AML-193 (cell line): Measurements from ENCODE around the gene HHAT.

Experiments used
- DNase-seq, 2 experiments: peaks; one replicate each; lab custom pipeline; 2025; lab: John Stamatoyannopoulos, UW

HHAT gene

DNA sequence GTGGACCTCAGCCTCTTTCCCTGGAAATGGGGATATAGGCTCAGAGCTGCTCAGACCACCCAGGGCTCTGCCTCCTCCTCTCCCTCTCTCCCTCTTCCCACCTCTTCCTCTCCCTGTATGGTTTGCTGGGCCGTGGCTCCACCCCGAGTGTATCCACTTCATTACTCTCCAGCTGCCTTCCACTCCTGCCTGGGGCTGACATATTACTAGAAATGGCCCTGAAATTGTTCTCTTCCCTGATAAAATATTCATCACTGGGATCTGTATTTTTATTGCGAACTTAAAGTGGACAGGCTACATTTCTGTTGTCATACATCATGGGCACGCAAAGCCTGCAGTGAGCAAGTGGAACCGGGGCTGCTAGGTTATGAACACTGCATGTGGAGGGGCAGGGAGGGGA lies 225.0 kb downstream of the HHAT start:
- no peak for DNase-seq

- DNase-seq: no peak
Measured at GRCh38 chr1:210554382-210554781, 225.7 kb downstream of the HHAT start.

GRCh38 chr1:210556475-210556874 lies 227.8 kb downstream of the HHAT start:
- DNase-seq: no peak

DNA sequence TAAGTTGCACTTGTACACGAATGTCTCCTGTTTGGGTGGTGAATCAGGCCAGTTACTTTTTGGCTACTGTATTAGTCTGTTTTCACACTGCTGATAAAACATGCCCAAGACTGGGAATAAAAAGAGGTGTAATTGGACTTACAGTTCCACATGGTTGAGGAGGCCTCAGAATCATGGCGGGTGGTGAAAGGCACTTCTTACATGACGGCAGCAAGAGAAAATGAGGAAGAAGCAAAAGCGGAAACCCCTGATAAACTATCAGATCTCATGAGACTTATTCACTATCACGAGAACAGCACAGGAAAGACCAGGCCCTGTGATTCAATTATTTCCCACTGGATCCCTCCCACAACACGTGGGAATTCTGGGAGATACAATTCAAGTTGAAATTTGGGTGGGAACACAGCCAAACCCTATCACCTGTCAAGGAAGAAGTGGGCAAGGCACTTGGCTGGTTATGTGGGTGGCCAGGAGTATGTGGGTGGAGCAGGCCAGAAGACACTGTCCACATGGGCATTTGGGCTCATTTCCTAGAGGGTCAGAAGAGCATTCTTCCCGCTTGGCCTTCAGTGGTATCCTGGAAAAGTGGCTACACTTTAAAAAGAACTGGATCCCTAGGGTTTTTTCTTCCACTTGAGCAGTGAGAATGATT lies 228.8 kb downstream of the HHAT start:
- DNase-seq: no peak

GRCh38 chr1:210558302-210558701 lies 229.6 kb downstream of the HHAT start:
- DNase-seq: no peak

DNA sequence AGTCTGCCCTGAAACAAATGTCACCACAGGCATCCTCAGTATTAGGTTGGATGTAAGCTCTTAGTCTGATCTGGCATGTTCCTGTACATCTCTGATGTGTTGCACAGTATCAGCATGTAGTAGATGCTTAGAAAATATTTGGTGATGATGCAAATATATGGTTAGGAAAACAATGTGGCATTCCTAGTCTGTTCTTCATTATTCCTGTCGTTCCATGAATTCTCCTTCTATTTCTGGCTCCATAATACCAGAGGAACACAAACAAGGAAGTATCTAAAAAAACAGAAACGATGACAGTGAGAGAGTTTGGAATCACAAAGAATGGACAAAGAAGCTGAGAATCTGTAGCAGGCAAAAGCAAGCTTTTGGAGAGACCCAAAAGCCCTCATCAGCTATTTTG lies 236.6 kb downstream of the HHAT start:
- DNase-seq: no peak

GRCh38 chr1:210568631-210569030 lies 239.9 kb downstream of the HHAT start:
- no peak for DNase-seq

GRCh38 chr1:210570116-210570515 lies 241.4 kb downstream of the HHAT start:
- no peak for DNase-seq

DNA sequence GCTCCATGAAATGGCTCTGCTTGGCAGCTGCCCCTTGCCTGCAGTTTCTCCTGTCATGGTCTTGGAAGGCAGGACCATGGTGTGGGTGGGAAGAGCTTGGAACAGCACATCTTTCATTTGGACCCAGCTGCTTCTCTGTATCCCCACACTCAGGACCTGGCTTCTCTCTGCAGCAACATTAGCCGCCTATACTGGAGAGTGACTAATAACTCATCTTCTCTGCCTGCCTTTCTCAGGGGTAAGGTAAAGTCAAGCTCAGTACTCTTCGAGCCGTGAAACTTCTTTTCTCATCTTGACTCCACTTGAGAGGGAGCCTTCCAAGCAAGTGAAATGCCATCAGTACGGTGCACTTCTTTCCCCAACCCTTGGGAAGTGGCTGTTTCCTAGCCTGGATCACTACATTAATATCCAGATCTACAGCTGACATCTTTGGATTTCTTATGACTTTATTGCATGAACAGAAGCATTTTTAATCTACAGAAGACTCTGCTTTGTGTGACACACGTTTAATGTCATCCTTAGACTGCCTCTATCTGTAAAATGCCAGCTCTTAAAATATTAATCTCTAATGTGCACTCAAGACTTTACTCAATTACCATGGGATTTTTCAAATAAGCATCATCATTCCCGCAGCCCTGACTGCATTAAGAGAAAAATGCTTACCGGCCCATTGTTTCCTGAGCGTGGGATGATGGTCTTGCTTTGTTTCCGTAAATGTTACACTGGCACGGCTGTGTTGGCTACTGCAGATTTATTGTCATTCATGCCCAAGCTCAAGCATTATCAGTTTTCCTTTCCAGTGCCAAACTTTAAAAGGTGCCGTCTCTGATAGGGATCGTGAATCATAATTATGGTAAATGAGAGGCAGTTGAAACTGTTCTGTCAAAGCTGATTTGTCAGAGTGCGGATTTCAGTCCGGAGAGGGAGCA lies 242.9 kb downstream of the HHAT start:
- DNase-seq: no peak

DNA sequence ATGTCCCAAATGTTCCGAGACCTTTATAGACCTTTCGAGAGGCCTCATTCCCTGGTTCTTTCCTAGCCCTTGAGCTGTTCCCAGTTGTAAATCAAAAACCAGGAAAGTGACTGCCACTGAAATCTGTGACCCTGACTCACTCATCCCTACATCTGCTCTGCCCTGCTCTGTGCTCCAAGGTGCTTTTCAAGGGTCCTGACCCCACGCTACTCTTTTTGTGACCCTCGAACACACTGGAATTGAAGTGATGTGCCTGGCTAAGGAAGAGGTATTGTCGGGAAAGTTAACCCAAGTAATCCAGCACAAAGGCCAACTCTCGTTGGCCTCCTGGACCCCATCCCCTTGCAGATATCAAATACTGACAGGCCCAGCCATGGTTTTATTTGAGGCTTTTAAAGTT lies 244.4 kb downstream of the HHAT start:
- no peak for DNase-seq

- no peak for DNase-seq
Measured at GRCh38 chr1:210582205-210582970, 253.7 kb downstream of the HHAT start.

DNA sequence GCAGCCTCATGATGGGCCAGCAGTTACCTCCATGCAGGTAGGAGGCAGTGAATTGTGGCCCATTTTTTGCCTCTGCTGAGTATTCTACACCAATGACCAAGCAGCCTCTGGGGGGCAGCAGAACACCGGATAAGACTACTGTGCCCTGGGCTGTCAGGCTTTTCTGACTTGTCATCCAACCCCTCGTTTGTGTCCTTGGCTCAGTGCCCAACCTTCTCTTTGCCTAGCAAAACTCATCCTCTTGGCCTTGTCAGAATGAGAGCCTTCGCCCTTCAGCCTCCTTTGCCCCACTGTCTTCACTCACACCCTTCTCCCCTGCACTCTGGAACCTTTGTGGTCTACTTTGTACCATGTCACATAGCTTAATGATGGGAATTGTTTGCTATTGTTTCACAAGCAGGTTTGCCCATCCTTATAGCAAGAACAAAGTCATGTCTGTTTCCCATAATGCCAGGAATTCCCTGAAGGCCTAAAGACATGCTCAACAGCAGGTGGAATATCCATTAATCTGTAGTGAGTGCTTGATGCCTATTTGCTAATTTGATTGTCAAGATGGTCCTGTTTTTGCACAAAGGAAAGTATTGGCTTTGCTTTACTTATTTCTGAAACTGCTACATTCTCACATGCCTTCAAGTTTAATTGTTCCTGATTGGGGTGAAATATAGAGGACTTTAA lies 255.9 kb downstream of the HHAT start:
- DNase-seq: peak; percentile 41 to 51

DNA sequence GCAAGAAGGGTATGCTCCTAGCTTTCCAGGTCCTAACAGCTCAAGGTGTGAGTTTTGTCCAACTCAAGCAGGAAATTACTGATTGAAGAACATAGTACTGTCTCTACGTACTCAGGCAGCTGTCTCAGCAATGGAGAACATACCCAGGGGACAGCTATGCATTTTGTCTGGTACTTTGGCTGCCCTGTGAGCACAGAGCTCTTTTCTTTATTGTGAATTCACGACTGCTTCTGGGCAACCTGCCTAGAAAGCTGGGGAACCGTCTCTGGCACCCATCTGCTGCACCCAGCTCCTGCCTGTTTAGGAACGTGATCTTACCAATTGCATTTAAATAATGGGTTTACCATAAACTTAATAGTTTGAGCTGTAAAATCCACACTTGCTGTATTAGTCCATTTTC lies 258.1 kb downstream of the HHAT start:
- DNase-seq: no peak

DNA sequence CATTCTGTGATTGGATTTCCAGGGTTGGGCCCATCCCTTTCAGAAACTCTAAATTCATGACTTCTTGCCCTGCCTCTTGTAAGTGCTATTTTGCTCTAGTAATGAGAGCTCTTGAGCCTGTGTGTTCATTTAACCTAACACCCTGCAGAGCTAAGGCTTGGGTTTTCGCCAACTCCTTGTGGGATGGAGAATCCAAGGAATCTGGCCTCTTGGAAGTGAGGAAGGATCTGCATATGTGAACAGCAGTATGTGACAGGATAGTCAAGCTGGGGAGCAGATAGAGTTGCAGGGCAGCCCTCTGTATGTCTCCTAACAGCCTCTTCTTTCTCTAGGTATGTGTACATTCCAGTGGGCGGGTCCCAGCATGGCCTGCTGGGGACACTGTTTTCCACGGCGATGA lies 258.9 kb downstream of the HHAT start:
- no peak for DNase-seq

GRCh38 chr1:210588357-210588756 lies 259.7 kb downstream of the HHAT start:
- DNase-seq: no peak

DNA sequence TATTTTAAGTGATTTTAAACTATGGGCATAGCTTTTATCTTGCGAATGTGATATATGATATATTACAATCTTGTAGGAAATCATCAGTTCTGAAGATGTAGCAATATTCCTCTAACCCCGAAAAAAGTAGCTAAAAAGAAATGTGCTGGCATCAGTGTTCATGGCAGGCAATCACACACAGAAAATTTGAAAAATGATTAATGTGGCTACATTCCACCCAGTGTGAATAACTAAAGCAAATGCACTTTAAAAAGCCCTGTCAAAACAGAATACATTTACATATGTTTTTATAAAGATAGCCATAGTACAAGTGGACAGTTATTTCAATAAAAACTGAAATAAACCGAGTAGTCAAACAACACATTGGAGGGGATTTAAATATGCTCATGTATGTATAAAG lies 260.2 kb downstream of the HHAT start:
- no peak for DNase-seq

DNA sequence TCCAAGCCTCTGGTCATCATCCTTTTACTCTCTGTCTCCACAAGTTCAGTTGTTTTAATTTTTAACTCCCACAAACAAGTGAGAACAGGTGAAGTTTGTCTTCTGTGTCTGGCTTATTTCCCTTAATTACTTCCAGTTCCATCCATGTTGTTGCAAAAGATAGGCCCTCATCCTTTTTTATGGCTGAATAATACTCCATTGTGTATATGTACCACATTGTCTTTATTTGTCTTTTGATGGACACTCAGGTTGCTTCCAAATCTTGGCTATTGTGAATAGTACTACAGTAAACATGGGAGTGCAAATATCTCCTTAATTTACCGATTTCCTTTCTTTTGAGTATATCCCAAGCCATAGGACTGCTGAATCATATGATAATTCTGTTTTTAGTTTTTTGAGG lies 262.5 kb downstream of the HHAT start:
- no peak for DNase-seq

DNA sequence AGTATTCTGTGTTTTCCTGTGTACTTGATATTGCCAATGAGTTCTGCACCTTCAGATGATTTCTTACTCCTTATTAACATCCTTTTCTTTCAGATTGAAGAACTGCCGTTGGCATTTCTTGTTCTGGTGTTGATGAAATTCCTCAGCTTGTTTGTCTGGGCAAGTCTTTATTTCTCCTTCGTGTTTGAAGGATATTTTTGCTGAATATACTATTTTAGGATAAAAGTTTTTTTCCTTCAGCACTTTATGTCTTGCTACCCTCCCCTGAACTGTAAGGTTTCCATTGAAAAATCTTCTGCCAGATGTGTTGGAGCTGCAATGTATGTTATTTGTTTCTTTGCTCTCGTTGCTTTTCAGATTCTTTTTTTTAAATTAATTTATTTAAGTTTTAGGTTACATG lies 265.9 kb downstream of the HHAT start:
- no peak for DNase-seq

- DNase-seq: no peak
Measured at GRCh38 chr1:210596641-210597040, 267.9 kb downstream of the HHAT start.

- peak; percentile 5 to 16 for DNase-seq
Measured at GRCh38 chr1:210597555-210598134, 268.9 kb downstream of the HHAT start.

- DNase-seq: peak in 1 of 2 experiments; percentile 0
Measured at GRCh38 chr1:210598135-210598652, 269.5 kb downstream of the HHAT start.
